Loucy (cell line): Measurements from ENCODE around the gene STAT5A.
"Not testable (repeated sequence)": the region's sequence is repeated elsewhere in the genome, so short reads cannot be mapped to it uniquely, and the experiment has no call there.

Experiments
- H2AFZ ChIP-seq: fragments of 200-600 bp; sonication (generic); 2 replicates; pipeline ENCODE4 v1.6.0; 2016; ENCODE audit warnings: antibody characterized with exemption, mild to moderate bottlenecking, low read length, moderate library complexity
- H3F3A ChIP-seq: fragments of 200-600 bp; 2 replicates; pipeline ENCODE4 v1.6.0; 2016; ENCODE audit warnings: antibody characterized with exemption, low read depth, mild to moderate bottlenecking
- H3K27me3 ChIP-seq: fragments of 200-600 bp; sonication (generic); 2 replicates; pipeline ENCODE4 v1.6.1; 2014; ENCODE audit warnings: low read length, mild to moderate bottlenecking; ENCODE audit not compliant: insufficient read depth, poor library complexity, severe bottlenecking
- H3K36me3 ChIP-seq: fragments of 200-600 bp; sonication (generic); 2 replicates; pipeline ENCODE4 v1.6.1; 2016; ENCODE audit warnings: low read length; ENCODE audit not compliant: insufficient read depth
- H3K4me1 ChIP-seq: fragments of 200-600 bp; sonication (generic); 2 replicates; pipeline ENCODE4 v1.5.1; 2014; ENCODE audit warnings: low read length, mild to moderate bottlenecking; ENCODE audit not compliant: insufficient read depth, poor library complexity, severe bottlenecking
- H3K4me2 ChIP-seq: fragments of 200-600 bp; sonication (generic); 2 replicates; pipeline ENCODE4 v1.6.0; 2014; ENCODE audit warnings: antibody characterized with exemption, low read length, low read depth, mild to moderate bottlenecking; ENCODE audit not compliant: poor library complexity, severe bottlenecking
- H3K4me3 ChIP-seq: fragments of 200-600 bp; sonication (generic); 2 replicates; pipeline ENCODE4 v1.5.1; 2014; ENCODE audit warnings: low read length, mild to moderate bottlenecking, mixed read lengths; ENCODE audit not compliant: poor library complexity, severe bottlenecking
- H3K79me2 ChIP-seq: fragments of 200-600 bp; sonication (generic); 2 replicates; pipeline ENCODE4 v1.6.1; 2014; ENCODE audit warnings: low read length; ENCODE audit not compliant: insufficient read depth
- H3K9ac ChIP-seq: fragments of 200-600 bp; sonication (generic); 2 replicates; pipeline ENCODE4 v1.6.0; 2014; ENCODE audit warnings: mild to moderate bottlenecking, low read depth, low read length, moderate library complexity; ENCODE audit not compliant: poor library complexity, severe bottlenecking
- H3K9me2 ChIP-seq: fragments of 200-600 bp; sonication (generic); replicated peaks from 2 replicates; pipeline ENCODE4 v1.6.1; 2016; ENCODE audit warnings: low read depth, low read length, mixed read lengths
- H3K9me3 ChIP-seq: fragments of 200-600 bp; sonication (generic); 2 replicates; pipeline ENCODE4 v1.6.1; 2014; ENCODE audit warnings: mild to moderate bottlenecking, antibody characterized with exemption, low read length, low read depth; ENCODE audit not compliant: insufficient read depth
- H4K20me1 ChIP-seq: fragments of 200-600 bp; sonication (generic); 2 replicates; pipeline ENCODE4 v1.6.0; 2014; ENCODE audit warnings: antibody characterized with exemption, low read length, mild to moderate bottlenecking; ENCODE audit not compliant: insufficient read depth, poor library complexity, severe bottlenecking
- CTCF ChIP-seq: fragments of 200-600 bp; sonication (generic); conservative IDR thresholded peaks from 2 replicates; pipeline ENCODE4 v1.5.1; 2014; ENCODE audit warnings: mild to moderate bottlenecking, antibody characterized with exemption, low read length
- EZH2phosphoT487 ChIP-seq: fragments of 200-600 bp; IDR thresholded peaks from 2 replicates; pipeline ENCODE4 v1.6.1; 2018; ENCODE audit warnings: antibody characterized with exemption, mild to moderate bottlenecking, moderate library complexity, borderline replicate concordance

STAT5A gene

GRCh38 chr17:42241871-42242270 lies 46.4 kb upstream of the STAT5A start:
- Histone ChIP-seq H3K27me3 (no peaks in the 10 kb centered on the region), H3F3A (no peaks in the 10 kb centered on the region), H3K4me1 (no peaks in the 10 kb centered on the region), H4K20me1 (peaks cover 40% of the 10 kb centered on the region), H3K9ac (no peak overlapping the region), H2AFZ (no peak overlapping the region), H3K36me3 (peaks cover 1% of the 10 kb centered on the region; the same call in 1 of the 2 replicates), H3K9me3 (no peaks in the 10 kb centered on the region), H3K79me2 (peaks cover 95% of the 10 kb centered on the region), H3K9me2 (no peaks in the 10 kb centered on the region), H3K4me3 (no peak overlapping the region), H3K4me2 (no peak overlapping the region)
- no peak for TF ChIP-seq CTCF
- no peak for TF ChIP-seq EZH2phosphoT487

- H3K9me2 ChIP-seq: no peaks in the 10 kb centered on the region
- H3K4me3 ChIP-seq: no peak overlapping the region
- no peak overlapping the region for H3K9ac ChIP-seq
- no peak for TF ChIP-seq CTCF
- TF ChIP-seq EZH2phosphoT487: no peak
- peaks cover 49% of the 10 kb centered on the region for H4K20me1 ChIP-seq
- no peak overlapping the region for H3K4me2 ChIP-seq
- peaks cover 12% of the 10 kb centered on the region for H3K4me1 ChIP-seq
- H3K79me2 ChIP-seq: peaks cover 94% of the 10 kb centered on the region
- H3K9me3 ChIP-seq: no peaks in the 10 kb centered on the region
- no peak overlapping the region for H2AFZ ChIP-seq
- peaks cover 4% of the 10 kb centered on the region; the same call in 1 of the 2 replicates for H3K36me3 ChIP-seq
- no peaks in the 10 kb centered on the region for H3K27me3 ChIP-seq
- peaks cover 7% of the 10 kb centered on the region; the same call in 1 of the 2 replicates for H3F3A ChIP-seq
Observed at GRCh38 chr17:42243493-42243982, 44.8 kb upstream of the STAT5A start.

GRCh38 chr17:42244116-42244515 lies 44.2 kb upstream of the STAT5A start:
- not testable (repeated sequence) for H3K4me2 ChIP-seq

GRCh38 chr17:42245183-42245582 lies 43.1 kb upstream of the STAT5A start:
- not testable (repeated sequence) for H3K4me3 ChIP-seq, H3K9ac ChIP-seq, H3K9me2 ChIP-seq, H3K9me3 ChIP-seq, H3K27me3 ChIP-seq, H2AFZ ChIP-seq, H3K36me3 ChIP-seq, H3K4me2 ChIP-seq, H3F3A ChIP-seq
- Histone ChIP-seq H3K4me1 (peaks cover 28% of the 10 kb centered on the region), H3K79me2 (peaks cover 92% of the 10 kb centered on the region), H4K20me1 (peaks cover 41% of the 10 kb centered on the region)

More at GRCh38 chr17:42244116-42244515, 44.2 kb upstream of the STAT5A start:
- H3K9me2 ChIP-seq, H3K36me3 ChIP-seq, H3F3A ChIP-seq, H3K4me3 ChIP-seq, H2AFZ ChIP-seq, H3K9ac ChIP-seq, H3K27me3 ChIP-seq, H3K9me3 ChIP-seq: not testable (repeated sequence)
- Histone ChIP-seq H3K4me1 (peaks cover 17% of the 10 kb centered on the region), H4K20me1 (peaks cover 45% of the 10 kb centered on the region), H3K79me2 (peaks cover 92% of the 10 kb centered on the region)
